HFF-Myc (cell line): ENCODE data around the gene FAM114A1.
A peak's percentile ranks its signal among the peaks of the same experiment; 100 is the strongest.

Source experiments
- DNase-seq: peaks from one replicate; pipeline ENCODE4 v3.0.0-alpha.2; 2011; ENCODE audit warnings: low read depth; ENCODE audit errors: extremely low read depth
- H3K4me3 ChIP-seq: replicated peaks from 2 replicates; pipeline ENCODE4 v1.5.1; 2011; ENCODE audit warnings: low read depth, mild to moderate bottlenecking, control low read depth, low read length
- TF ChIP-seq, protein P1 (sequence below): IDR thresholded peaks from 2 replicates; pipeline ENCODE4 v1.5.1; 2012; ENCODE audit warnings: mild to moderate bottlenecking, low read depth, low read length, control low read depth; ENCODE audit errors: missing control alignments

The FAM114A1 gene

GRCh38 chr4:38867478-38868058 is at the start of gene FAM114A1:
FAM114A1 (plus strand) TSS chr4:38867806; CDS start chr4:38878079, 10,273 bp downstream.
- peak within 1 kb of the TSS; percentile 77 for H3K4me3 ChIP-seq

GRCh38 chr4:38818441-38818976 is 49.1 kb upstream of the FAM114A1 start:
- TF ChIP-seq, protein P1, sequence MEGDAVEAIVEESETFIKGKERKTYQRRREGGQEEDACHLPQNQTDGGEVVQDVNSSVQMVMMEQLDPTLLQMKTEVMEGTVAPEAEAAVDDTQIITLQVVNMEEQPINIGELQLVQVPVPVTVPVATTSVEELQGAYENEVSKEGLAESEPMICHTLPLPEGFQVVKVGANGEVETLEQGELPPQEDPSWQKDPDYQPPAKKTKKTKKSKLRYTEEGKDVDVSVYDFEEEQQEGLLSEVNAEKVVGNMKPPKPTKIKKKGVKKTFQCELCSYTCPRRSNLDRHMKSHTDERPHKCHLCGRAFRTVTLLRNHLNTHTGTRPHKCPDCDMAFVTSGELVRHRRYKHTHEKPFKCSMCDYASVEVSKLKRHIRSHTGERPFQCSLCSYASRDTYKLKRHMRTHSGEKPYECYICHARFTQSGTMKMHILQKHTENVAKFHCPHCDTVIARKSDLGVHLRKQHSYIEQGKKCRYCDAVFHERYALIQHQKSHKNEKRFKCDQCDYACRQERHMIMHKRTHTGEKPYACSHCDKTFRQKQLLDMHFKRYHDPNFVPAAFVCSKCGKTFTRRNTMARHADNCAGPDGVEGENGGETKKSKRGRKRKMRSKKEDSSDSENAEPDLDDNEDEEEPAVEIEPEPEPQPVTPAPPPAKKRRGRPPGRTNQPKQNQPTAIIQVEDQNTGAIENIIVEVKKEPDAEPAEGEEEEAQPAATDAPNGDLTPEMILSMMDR, result no peak
- no peak overlapping the region for H3K4me3 ChIP-seq
- DNase-seq, result no peak

More at GRCh38 chr4:38867478-38868058, at the start of gene FAM114A1:
- DNase-seq, result no peak
- TF ChIP-seq, protein P1, result no peak

DNA sequence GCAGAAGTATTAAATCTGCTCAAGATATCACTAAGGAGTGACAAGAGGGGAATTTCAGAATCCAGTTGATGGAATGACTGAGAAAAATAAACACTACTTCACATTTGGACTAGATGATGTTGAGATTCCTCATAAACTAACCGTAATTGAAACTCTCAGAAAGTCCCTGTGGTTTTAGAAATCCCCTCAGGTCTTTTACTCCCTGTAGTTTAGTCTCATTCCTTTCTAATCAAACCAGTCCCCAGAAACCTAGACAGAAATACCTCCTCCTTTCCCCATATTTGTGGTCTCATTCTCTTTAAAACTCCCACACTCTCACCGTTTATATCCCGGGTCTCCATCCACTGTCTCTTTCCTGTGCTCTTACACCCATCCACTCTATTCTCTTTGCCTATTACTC is 48.0 kb upstream of the FAM114A1 start:
- no peak overlapping the region for H3K4me3 ChIP-seq
- DNase-seq, result no peak
- TF ChIP-seq, protein P1, result no peak

DNA sequence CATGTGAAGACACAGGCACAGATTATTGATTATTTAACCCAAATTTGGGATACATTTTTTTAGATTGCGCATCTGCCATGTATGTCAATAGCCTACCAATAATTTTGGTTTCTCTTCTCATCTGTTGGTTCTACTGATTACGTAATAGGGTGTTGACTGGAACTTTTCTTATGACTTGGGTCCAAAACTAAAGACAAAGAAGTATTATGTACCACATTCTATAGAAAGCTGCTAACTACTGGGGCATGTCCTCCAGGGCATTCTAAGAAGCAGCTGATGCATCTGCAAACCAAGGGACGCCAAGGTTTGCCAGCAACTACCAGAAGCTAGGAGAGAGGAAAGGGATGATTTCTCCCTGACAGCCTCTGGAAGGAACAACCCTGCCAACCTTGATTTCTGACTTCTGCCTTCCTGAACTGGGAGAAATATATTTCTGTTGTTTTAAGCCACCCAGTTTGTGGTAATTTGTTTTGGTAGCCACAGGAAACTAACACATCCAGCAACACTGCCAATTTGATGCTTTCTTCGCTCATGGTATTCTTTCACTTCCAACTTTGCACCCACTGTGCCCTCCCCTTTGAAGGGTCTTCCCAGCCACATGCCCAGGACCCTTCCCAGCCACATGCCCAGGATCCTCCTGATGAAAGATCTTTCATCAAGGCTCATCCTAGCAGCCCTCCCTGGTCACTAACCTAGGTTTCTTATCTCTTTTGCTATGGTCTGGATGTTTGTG is 47.1 kb upstream of the FAM114A1 start:
- H3K4me3 ChIP-seq, result no peak overlapping the region
- DNase-seq, result no peak
- TF ChIP-seq, protein P1, result no peak

GRCh38 chr4:38821739-38822138 is 45.9 kb upstream of the FAM114A1 start:
- no peak overlapping the region for H3K4me3 ChIP-seq
- TF ChIP-seq, protein P1, result no peak
- DNase-seq, result no peak

DNA sequence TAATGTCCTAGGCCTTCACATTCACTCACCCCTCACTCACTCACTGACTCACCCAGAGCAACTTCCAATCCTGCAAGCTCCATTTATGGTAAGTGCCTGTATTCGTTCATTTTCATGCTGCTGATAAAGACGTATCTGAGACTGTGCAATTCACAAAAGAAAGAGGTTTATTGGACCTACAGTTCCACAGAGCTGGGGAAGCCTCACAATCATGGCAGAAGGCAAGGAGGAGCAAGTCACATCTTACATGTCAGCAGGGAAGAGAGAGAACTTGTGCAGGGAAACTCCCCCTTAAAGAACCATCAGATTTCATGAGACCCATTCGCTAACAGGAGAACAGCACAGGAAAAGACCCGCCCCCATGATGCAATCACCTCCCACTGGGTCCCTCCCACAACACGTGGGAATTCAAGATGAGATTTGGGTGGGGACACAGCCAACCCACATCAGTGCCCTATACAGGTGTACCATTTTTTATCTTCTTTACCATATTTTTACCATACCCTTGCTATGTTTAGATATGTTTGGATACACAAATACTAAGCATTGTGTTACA is 44.8 kb upstream of the FAM114A1 start:
- TF ChIP-seq, protein P1, result no peak
- no peak overlapping the region for H3K4me3 ChIP-seq
- no peak for DNase-seq
